ENCODE measurements around the gene TLR5.

The TLR5 gene

GRCh38 chr1:223147873-223148272 lies 4.8 kb upstream of the TLR5 start:
- no peak for DNase-seq

DNA sequence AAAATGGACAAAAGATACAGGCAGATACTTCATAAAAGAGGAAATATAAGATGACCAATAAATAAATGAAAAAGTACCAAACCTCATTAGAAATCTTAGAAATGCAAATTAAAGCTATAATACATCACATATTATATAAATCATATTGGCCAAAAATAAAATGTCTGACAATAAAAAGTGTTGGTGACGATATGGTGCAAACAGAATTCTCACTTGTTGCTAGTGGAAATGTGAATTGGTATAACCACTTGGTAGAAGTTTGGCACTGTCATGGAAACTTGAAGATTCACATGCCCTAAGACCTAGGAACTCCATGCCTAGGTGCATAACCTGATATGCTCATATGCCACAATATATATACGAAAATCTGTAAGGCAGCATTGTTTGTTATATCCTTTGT lies 4.4 kb upstream of the TLR5 start:
- DNase-seq = no peak

DNA sequence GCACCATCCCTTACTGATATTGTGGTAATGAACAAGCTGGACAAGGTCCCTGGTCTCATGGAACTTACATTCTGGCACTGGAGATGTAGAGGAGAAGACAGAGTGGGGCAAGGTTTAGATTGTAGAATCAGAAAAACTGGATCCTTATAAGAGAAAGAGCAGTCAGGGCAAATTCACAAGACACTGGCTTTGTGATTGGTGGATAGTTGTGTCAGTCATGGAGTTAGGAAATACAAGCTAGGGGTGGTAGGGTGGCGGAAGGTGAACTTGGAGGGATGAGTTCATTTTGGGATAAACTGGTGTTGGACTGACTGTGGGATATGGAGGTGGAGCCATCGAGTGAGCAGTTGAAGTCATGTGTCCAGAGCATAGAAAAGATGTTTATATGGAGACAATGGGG lies 3.7 kb upstream of the TLR5 start:
- DNase-seq = no peak

- no peak for DNase-seq
Observed at GRCh38 chr1:223144914-223145313, 1.9 kb upstream of the TLR5 start.

DNA sequence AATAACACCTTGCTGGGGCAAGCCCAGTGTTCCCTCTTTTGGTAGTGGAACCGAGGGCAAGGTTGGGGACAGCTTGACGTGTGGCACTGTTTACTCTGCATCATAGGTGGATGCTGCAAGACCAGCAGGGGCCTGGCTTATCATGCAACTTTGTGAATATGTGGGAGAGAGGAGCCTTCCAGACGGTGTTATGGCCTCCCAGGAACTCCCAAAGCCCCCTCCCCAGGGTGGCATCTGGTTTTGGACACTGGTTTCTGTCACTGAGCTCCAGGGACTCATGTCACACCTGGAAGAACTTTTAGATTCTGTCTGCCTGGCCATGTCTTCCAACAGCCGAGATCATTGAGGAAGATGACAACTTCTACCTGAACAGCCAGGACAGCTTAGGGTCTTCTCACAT lies 1.4 kb upstream of the TLR5 start:
- DNase-seq = no peak

GRCh38 chr1:223143537-223144248 lies 645 bp upstream of the TLR5 start:
- no peak for DNase-seq

DNA sequence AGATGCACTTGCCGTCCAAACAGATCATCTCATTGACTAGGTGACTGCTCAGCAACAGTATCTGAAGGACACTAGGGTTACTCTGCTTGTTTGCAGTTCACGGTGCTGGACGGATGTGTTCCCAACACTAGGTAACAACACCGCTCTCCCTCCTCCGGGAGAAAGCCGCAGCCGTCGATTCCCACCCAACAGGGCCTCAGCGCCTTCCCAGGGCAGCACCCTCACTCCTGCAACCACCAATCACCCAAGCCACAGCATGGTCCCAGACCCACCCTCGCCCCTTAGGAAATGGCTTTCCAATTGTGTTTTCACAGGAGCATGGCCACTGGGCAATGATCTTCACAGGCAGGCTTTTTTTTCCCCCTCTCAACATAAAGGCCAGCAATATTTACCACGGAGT lies 779 bp downstream of the TLR5 start:
- no peak for DNase-seq

GRCh38 chr1:223140611-223141405 lies 2.2 kb downstream of the TLR5 start:
- DNase-seq = no peak

GRCh38 chr1:223137455-223138085 lies 5.5 kb downstream of the TLR5 start:
- DNase-seq = no peak

DNA sequence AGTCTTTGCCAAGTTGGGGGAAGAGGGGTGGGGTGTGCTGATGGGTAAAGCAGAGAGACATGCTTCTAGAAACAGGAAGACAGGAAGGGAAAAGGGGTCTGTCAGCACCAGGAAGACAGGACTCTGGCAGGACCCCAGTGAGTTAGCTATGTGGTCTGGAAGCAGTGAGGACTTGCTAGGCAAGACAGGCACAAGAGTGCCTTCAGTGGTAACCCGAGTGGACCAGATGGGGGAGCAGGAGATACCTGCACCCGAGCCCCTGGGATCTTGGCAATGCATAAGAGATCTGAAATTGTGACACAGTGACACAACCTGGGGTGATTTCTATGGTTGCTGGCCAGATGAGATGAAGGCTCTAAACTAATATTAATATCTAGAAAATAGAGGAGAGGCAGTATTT lies 7.0 kb downstream of the TLR5 start:
- no peak for DNase-seq

- DNase-seq = no peak
Observed at GRCh38 chr1:223135176-223135942, 7.7 kb downstream of the TLR5 start.

GRCh38 chr1:223133824-223134435 lies 9.1 kb downstream of the TLR5 start:
- no peak for DNase-seq

DNA sequence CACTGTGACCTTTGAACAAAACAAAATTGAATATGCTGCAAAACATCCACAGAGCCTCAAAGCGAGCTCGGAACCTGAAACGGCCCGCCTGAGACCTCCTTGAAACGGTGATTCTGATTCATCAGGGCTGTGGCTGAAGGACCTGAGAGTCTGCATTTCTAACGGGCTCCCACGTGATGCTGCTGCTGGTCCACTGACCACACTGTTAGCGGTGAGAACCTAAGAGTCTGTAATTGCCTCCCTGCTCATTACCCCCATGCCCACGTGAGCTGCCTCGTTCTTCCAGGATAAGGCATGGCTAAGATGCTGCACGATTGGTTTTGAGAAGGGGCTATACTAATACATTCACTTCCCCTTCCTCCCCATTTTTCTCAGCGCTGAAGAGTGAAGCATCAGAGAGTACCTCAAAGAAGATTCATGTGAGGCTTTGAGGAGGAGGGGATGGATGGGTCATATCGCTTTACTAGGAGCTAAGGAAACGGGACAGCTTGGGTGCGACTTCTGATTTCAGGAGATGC lies 9.7 kb downstream of the TLR5 start:
- DNase-seq = no peak

DNA sequence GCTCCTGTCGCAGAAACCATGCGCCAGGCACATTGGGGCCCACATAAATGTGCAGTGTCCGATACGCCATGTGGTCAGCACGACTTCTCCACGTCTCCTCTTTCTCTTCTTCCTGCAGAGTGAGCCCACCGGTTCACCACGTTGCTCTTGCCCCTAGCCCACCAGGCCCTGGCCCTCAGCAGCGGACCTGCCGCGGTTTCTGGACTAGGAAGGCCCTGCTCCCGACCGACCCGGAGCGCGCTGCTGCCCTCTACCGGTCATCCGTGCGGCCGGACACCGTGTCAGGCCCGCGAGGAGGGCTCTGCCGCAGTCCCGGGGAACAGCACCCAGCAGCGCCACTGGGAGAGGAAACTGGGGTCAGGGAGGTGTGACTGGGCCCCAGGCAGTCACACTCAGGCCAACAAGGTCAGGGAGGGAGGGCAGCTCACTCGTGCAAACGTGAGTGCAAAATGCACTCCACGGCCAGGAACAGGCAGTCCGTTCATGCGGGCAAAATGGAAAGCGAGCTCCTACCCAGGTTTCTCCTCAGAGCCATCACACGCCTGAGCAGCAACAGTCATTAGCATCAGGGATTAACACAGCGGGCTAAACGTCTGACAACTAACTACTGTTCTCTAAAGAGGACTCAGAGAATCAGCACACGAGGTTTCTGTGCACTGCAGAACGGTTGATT lies 13.7 kb downstream of the TLR5 start:
- DNase-seq = no peak

GRCh38 chr1:223126741-223127140 lies 16.3 kb downstream of the TLR5 start:
- no peak for DNase-seq

DNA sequence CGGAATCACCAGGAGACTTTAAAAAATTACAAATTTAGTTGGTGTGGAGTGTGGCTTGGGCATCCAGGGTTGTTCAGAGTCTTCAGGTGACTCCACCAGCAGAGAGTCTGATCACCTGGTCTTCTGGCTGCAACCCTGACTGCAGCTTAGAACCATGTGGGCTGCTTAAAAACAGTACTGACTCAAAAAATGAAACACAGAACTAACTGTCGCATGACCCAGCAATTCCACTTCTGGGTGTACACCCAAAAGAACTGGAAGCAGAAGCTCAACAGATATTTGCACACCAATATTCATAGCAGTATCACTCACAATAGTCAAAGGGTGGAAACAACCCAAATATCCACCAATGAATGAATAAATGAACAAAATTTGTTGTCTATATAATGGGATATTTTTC lies 17.3 kb downstream of the TLR5 start:
- DNase-seq = no peak

DNA sequence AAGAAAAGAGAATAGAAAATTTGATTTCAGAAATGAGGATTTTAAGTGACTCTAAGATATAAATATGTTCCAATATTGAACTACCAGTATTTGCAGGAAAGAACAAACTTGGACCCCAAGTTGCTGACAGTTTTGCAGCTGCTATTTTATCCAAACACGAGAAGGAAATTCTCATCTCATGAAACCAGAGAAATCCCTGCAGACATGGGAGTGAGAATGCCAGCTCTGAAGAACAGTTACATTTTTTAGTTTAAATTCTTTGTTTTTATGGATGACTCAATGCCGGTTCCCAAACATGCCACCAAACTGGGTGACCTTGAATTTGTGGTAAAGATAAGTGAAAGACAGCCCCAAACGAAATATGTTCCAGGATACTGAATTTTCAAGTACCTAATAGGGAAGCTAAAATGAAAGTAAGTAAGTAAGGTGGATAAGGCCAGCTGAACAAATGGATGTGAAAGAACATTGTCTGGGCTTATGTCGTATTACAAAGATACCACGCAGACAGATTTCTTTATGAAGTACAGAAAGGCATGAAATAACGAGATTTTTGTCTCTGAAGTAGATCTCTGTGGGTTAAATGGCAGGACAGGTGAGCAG lies 19.9 kb downstream of the TLR5 start:
- no peak for DNase-seq

DNA sequence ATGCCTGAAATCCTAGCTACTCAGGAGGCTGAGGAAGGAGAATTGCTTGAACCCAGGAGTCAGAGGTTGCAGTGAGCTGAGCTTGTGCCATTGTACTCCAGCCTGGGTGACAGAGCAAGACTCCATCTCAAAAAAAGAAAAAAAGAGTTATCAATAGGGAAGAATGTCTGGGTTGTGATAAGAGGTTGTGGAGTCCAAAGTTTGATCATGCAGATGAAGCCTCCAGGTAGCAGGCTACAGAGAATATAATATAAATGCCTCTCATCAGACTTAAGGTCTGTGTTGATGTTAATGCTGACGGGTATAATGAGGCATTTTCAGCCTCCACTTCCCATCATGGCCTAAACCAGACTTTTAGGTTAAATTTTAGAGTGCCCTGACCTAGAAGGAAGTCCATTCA lies 24.6 kb downstream of the TLR5 start:
- DNase-seq = no peak

GRCh38 chr1:223116950-223117349 lies 26.1 kb downstream of the TLR5 start:
- no peak for DNase-seq

GRCh38 chr1:223114871-223115270 lies 28.2 kb downstream of the TLR5 start:
- no peak for DNase-seq

GRCh38 chr1:223110952-223111351 lies 32.1 kb downstream of the TLR5 start:
- DNase-seq = no peak

GRCh38 chr1:223109581-223110026 lies 33.4 kb downstream of the TLR5 start:
- DNase-seq = no peak
